ENCODE results near the gene EQTN.

- no peak for TF ChIP-seq CTCF (IDR thresholded peaks at IDR 0.05 in 2 of 3, conservative IDR thresholded peaks at IDR 0.05 in 1 of 3; ENCODE audit: control insufficient read depth in 2 of 3, extremely low read depth in 1 of 3, insufficient read depth in 1 of 3, low read depth in 3 of 3, low read length in 3 of 3)
- TF ChIP-seq RB1 (IDR thresholded peaks at IDR 0.05; ENCODE audit: borderline replicate concordance): no peak
- no peak for TF ChIP-seq BRCA1 (IDR thresholded peaks at IDR 0.05; ENCODE audit: low read depth, low read length)
- no peak for TF ChIP-seq CEBPB (IDR thresholded peaks at IDR 0.05; ENCODE audit: borderline replicate concordance in 1 of 2, low read depth in 2 of 2, low read length in 2 of 2)
Observed at GRCh38 chr9:27310582-27310981, 13.6 kb upstream of the EQTN start.
